ENCODE measurements around the gene HTR2C.
"Not testable (repeated sequence)": the region's sequence is repeated elsewhere in the genome, so short reads cannot be mapped to it uniquely, and the experiment has no call there.

HTR2C gene

GRCh38 chrX:114583646-114584374 is at the start of gene HTR2C:
Gene HTR2C, plus strand, starts transcription at chrX:114584086. Its CDS starts 142,851 bp downstream, at chrX:114726937.
- DNase-seq (ENCODE audit: low read depth in 2 of 2): no peak

GRCh38 chrX:114580336-114580735 is 3.5 kb upstream of the HTR2C start:
- no peak for DNase-seq (ENCODE audit: low read depth in 2 of 2)

GRCh38 chrX:114581528-114582263 is 2.2 kb upstream of the HTR2C start:
- no peak for DNase-seq (ENCODE audit: low read depth in 2 of 2)

- DNase-seq (ENCODE audit: low read depth in 2 of 2): no peak
These were observed 1.6 kb upstream of the HTR2C start for GRCh38 chrX:114582264-114582632.

- DNase-seq (ENCODE audit: low read depth in 2 of 2): no peak
These were observed 1.0 kb upstream of the HTR2C start for GRCh38 chrX:114582698-114583395.

GRCh38 chrX:114584375-114584943 is 573 bp downstream of the HTR2C start:
- no peak for DNase-seq (ENCODE audit: low read depth in 2 of 2)

GRCh38 chrX:114584983-114585842 is 1.3 kb downstream of the HTR2C start:
- no peak for DNase-seq (ENCODE audit: low read depth in 2 of 2)

- no peak for DNase-seq (ENCODE audit: low read depth in 2 of 2)
These were observed 7.2 kb downstream of the HTR2C start for GRCh38 chrX:114591121-114591520.

- DNase-seq (ENCODE audit: low read depth in 2 of 2): no peak
These were observed 15.4 kb downstream of the HTR2C start for GRCh38 chrX:114599305-114599704.

- no peak for DNase-seq (ENCODE audit: low read depth in 2 of 2)
These were observed 16.0 kb downstream of the HTR2C start for GRCh38 chrX:114599911-114600310.

GRCh38 chrX:114606619-114607018 is 22.7 kb downstream of the HTR2C start:
- not testable (repeated sequence) for DNase-seq (ENCODE audit: low read depth in 2 of 2)

GRCh38 chrX:114611018-114611619 is 27.2 kb downstream of the HTR2C start:
- peak in 1 of 2 experiments; percentile 0 for DNase-seq (ENCODE audit: low read depth in 2 of 2)

- no peak for DNase-seq (ENCODE audit: low read depth in 2 of 2)
These were observed 31.9 kb downstream of the HTR2C start for GRCh38 chrX:114615765-114616164.

- no peak for DNase-seq (ENCODE audit: low read depth in 2 of 2)
These were observed 36.0 kb downstream of the HTR2C start for GRCh38 chrX:114619874-114620273.

GRCh38 chrX:114626323-114626722 is 42.4 kb downstream of the HTR2C start:
- DNase-seq (ENCODE audit: low read depth in 2 of 2): no peak

- no peak for DNase-seq (ENCODE audit: low read depth in 2 of 2)
These were observed 52.1 kb downstream of the HTR2C start for GRCh38 chrX:114635986-114636385.

- DNase-seq (ENCODE audit: low read depth in 2 of 2): no peak
These were observed 66.5 kb downstream of the HTR2C start for GRCh38 chrX:114650351-114650750.

- no peak for DNase-seq (ENCODE audit: low read depth in 2 of 2)
These were observed 91.5 kb downstream of the HTR2C start for GRCh38 chrX:114675365-114675764.

GRCh38 chrX:114700533-114700932 is 116.6 kb downstream of the HTR2C start:
- not testable (repeated sequence) for DNase-seq (ENCODE audit: low read depth in 2 of 2)

GRCh38 chrX:114709406-114709805 is 125.5 kb downstream of the HTR2C start:
- DNase-seq (ENCODE audit: low read depth in 2 of 2): no peak

GRCh38 chrX:114710571-114710970 is 126.7 kb downstream of the HTR2C start:
- DNase-seq (ENCODE audit: low read depth in 2 of 2): no peak
